D341Med (cell line): Measurements from ENCODE around the gene ZNF660.
"Not testable (repeated sequence)": the region's sequence is repeated elsewhere in the genome, so short reads cannot be mapped to it uniquely, and the experiment has no call there.

Experiments used
- DNase-seq: peaks from one replicate; pipeline ENCODE4 v3.0.0; 2012; ENCODE audit warnings: low spot score

The ZNF660 gene

GRCh38 chr3:44584646-44585501, at the start of gene ZNF660:
ZNF660 (plus strand) TSS chr3:44584964; CDS start chr3:44594194, 9,230 bp downstream.
- DNase-seq: peak; percentile 95

- no peak for DNase-seq
Measured at GRCh38 chr3:44535364-44535763, 49.4 kb upstream of the ZNF660 start.

GRCh38 chr3:44544811-44545210, 40.0 kb upstream of the ZNF660 start:
- not testable (repeated sequence) for DNase-seq

- DNase-seq: peak; percentile 97
Measured at GRCh38 chr3:44554626-44555592, 29.9 kb upstream of the ZNF660 start, which contains the start of gene ZKSCAN7. ZKSCAN7 (plus strand) TSS chr3:44555193; CDS start chr3:44557048, 1,855 bp downstream.

- DNase-seq: no peak
Measured at GRCh38 chr3:44555723-44556122, 29.0 kb upstream of the ZNF660 start.

- DNase-seq: no peak
Measured at GRCh38 chr3:44557074-44557473, 27.7 kb upstream of the ZNF660 start.

GRCh38 chr3:44561076-44561475, 23.7 kb upstream of the ZNF660 start:
- DNase-seq: no peak

GRCh38 chr3:44562147-44562546, 22.6 kb upstream of the ZNF660 start:
- no peak for DNase-seq

- DNase-seq: no peak
Measured at GRCh38 chr3:44568561-44568960, 16.2 kb upstream of the ZNF660 start.

GRCh38 chr3:44571024-44571423, 13.7 kb upstream of the ZNF660 start:
- no peak for DNase-seq

GRCh38 chr3:44576613-44577012, 8.2 kb upstream of the ZNF660 start:
- DNase-seq: no peak

GRCh38 chr3:44577354-44577952, 7.3 kb upstream of the ZNF660 start:
- not testable (repeated sequence) for DNase-seq

- DNase-seq: not testable (repeated sequence)
Measured at GRCh38 chr3:44578316-44578715, 6.4 kb upstream of the ZNF660 start.

- DNase-seq: not testable (repeated sequence)
Measured at GRCh38 chr3:44578924-44579515, 5.7 kb upstream of the ZNF660 start.

GRCh38 chr3:44579749-44580148, 5.0 kb upstream of the ZNF660 start:
- DNase-seq: not testable (repeated sequence)

GRCh38 chr3:44580971-44581370, 3.8 kb upstream of the ZNF660 start:
- not testable (repeated sequence) for DNase-seq

GRCh38 chr3:44596621-44597020, 11.9 kb downstream of the ZNF660 start:
- DNase-seq: no peak

GRCh38 chr3:44601749-44602148, 17.0 kb downstream of the ZNF660 start:
- no peak for DNase-seq

- DNase-seq: no peak
Measured at GRCh38 chr3:44612678-44613077, 27.9 kb downstream of the ZNF660 start.

- DNase-seq: peak; percentile 93
Measured at GRCh38 chr3:44624749-44625480, 40.2 kb downstream of the ZNF660 start, which contains the start of gene ZNF197. ZNF197 (plus strand) TSS chr3:44625036; CDS start chr3:44629155, 4,119 bp downstream.

- DNase-seq: no peak
Measured at GRCh38 chr3:44628716-44629115, 44.0 kb downstream of the ZNF660 start.
